BJ (cell line): ENCODE measurements around the gene TNRC6C. TPM values are rescaled to one million over a fixed set of nuclear protein-coding genes. Genes with fewer than 3 reads are reported as not detected.

Experiments used
- CTCF ChIA-PET: fragments of 350-600 bp; formaldehyde crosslinking; extraction: SDS; loops from one replicate; lab custom pipeline; 2021; ENCODE audit warnings: antibody characterized with exemption, inconsistent platforms; lab: Yijun Ruan, JAX
- POLR2A ChIA-PET: fragments of 300-600 bp; sonication (Branson Sonifier 250); formaldehyde crosslinking; extraction: SDS; loops from one replicate; lab custom pipeline; 2021; ENCODE audit warnings: antibody characterized with exemption; lab: Charles Lee
- DNase-seq: peaks from one replicate; pipeline ENCODE4 v3.0.0-alpha.2; 2011; ENCODE audit warnings: low read depth
- H3K27me3 ChIP-seq: 2 replicates; pipeline ENCODE4 v1.6.0; 2011; ENCODE audit warnings: low read length; ENCODE audit not compliant: control insufficient read depth, insufficient read depth
- H3K36me3 ChIP-seq: 2 replicates; pipeline ENCODE4 v1.5.1; 2011; ENCODE audit warnings: low read length; ENCODE audit not compliant: control insufficient read depth, insufficient read depth
- H3K4me3 ChIP-seq: 2 replicates; pipeline ENCODE4 v1.5.1; 2011; ENCODE audit warnings: low read depth, mild to moderate bottlenecking, control low read depth, low read length
- CTCF ChIP-seq: IDR thresholded peaks from 2 replicates; pipeline ENCODE4 v1.5.1; 2011; ENCODE audit warnings: low read depth, mild to moderate bottlenecking, control low read depth, inconsistent platforms, low read length, moderate library complexity; ENCODE audit not compliant: insufficient read depth
- polyA plus RNA-seq: library from polyadenylated mRNA; depleted of rRNA; stranded (reverse); fragments of >200 nt; gene quantifications from 2 replicates; pipeline ENCODE4 v1.2.3, GENCODE V29; 2011

The TNRC6C gene
- polyA plus RNA-seq, 1 experiment = 0.91 TPM

GRCh38 chr17:78040440-78041385 is 82.2 kb downstream of the TNRC6C start:
- peak; percentile 35 for TF ChIP-seq CTCF
- POLR2A ChIA-PET = interaction anchor here (0.6 to 1.0 kb wide), 3 partner anchors 18 to 674 kb away, joined by 3 to 4 read pairs (median 4); no protein-coding TSS in a partner anchor
- CTCF ChIA-PET = interaction anchor here (0.6 to 1.9 kb wide), 4 partner anchors 9 to 25 kb away, joined by 3 to 8 read pairs (median 4); no protein-coding TSS in a partner anchor
- Histone ChIP-seq H3K4me3 (peak overlapping the region; percentile 54), H3K36me3 (0 out of 2 replicates have a peak, but pooled peaks cover 1% of the 10 kb centered on the region), H3K27me3 (no peaks in the 10 kb centered on the region)
- no peak for DNase-seq

GRCh38 chr17:78041386-78042179 is 83.1 kb downstream of the TNRC6C start:
- Histone ChIP-seq H3K4me3 (peak overlapping the region; percentile 54), H3K27me3 (no peaks in the 10 kb centered on the region), H3K36me3 (no peaks in the 10 kb centered on the region)
- CTCF ChIA-PET = interaction anchor here (0.6 to 1.9 kb wide), 6 partner anchors 10 to 28 kb away, joined by 3 to 8 read pairs (median 4); no protein-coding TSS in a partner anchor
- no peak for DNase-seq
- no peak for TF ChIP-seq CTCF
- POLR2A ChIA-PET = interaction anchor here (0.6 to 1.0 kb wide), 2 partner anchors 19 to 673 kb away, joined by 3 to 4 read pairs; no protein-coding TSS in a partner anchor

GRCh38 chr17:78042542-78042941 is 84.0 kb downstream of the TNRC6C start:
- no peaks in the 10 kb centered on the region for H3K27me3 ChIP-seq
- H3K36me3 ChIP-seq = no peaks in the 10 kb centered on the region
- ChIA-PET CTCF (interaction anchor here (0.7 to 1.0 kb wide), 3 partner anchors 22 to 25 kb away, joined by 3 to 5 read pairs (median 4); no protein-coding TSS in a partner anchor), POLR2A (no interaction called here)
- DNase-seq = no peak
- no peak overlapping the region for H3K4me3 ChIP-seq
- TF ChIP-seq CTCF = no peak

GRCh38 chr17:78043031-78043430 is 84.5 kb downstream of the TNRC6C start:
- TF ChIP-seq CTCF = no peak
- H3K27me3 ChIP-seq = no peaks in the 10 kb centered on the region
- CTCF ChIA-PET = interaction anchor here (1.0 kb wide), 1 partner anchor 22 kb away, joined by 3 read pairs; no protein-coding TSS in a partner anchor

More at GRCh38 chr17:78043031-78043430, 84.5 kb downstream of the TNRC6C start:
- H3K36me3 ChIP-seq = no peaks in the 10 kb centered on the region
- H3K4me3 ChIP-seq = no peak overlapping the region
- POLR2A ChIA-PET = no interaction called here
- no peak for DNase-seq
